ENCODE data around the gene U2SURP.

- TF ChIP-seq POLR2A (IDR thresholded peaks at IDR 0.05) (no peak), POLR2AphosphoS5 (IDR thresholded peaks at IDR 0.05; ENCODE audit: insufficient read depth in 1 of 2, low read depth in 1 of 2) (no peak), CTCF (IDR thresholded peaks at IDR 0.05) (no peak)
These were observed 52.6 kb downstream of the U2SURP start for GRCh38 chr3:143054011-143054410.
